HG03354 (cell line): Measurements from ENCODE around the gene SYPL1.

ENCODE experiments used
- ATAC-seq: cut with Tn5 transposase; IDR thresholded peaks from one replicate; pipeline ENCODE4 v1.9.1; 2021; ENCODE audit warnings: mild to moderate bottlenecking; ENCODE audit not compliant: unreplicated experiment, poor library complexity, severe bottlenecking

The SYPL1 gene

GRCh38 chr7:106124186-106124585, 12.1 kb upstream of the SYPL1 start:
- no peak for ATAC-seq

- no peak for ATAC-seq
Observed at GRCh38 chr7:106122713-106123112, 10.6 kb upstream of the SYPL1 start.

- no peak for ATAC-seq
Observed at GRCh38 chr7:106121189-106121810, 9.2 kb upstream of the SYPL1 start.

DNA sequence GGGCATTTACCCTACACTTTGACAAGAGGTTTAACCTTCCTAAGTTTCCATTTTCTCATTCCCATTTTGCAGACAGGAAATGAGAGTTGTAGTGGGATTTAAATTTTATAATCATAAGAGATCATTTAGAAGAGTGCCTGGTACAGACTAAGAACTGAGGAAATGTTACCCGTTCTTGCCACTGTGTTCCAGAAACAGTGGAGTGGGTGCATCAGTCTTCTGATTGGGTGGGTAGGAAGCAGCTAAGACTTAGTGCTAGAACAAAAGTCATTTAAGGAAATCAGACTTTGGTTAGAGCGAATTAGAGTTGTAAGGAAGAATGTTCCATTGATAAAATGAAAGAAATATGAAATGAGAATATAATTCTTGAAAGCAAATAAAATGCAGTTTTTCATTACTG, 8.4 kb upstream of the SYPL1 start:
- no peak for ATAC-seq

GRCh38 chr7:106119719-106120118, 7.6 kb upstream of the SYPL1 start:
- ATAC-seq, result no peak

GRCh38 chr7:106117786-106118544, 5.9 kb upstream of the SYPL1 start:
- no peak for ATAC-seq

- ATAC-seq, result no peak
Observed at GRCh38 chr7:106116161-106116704, 4.1 kb upstream of the SYPL1 start.

- ATAC-seq, result no peak
Observed at GRCh38 chr7:106114716-106115383, 2.7 kb upstream of the SYPL1 start.

DNA sequence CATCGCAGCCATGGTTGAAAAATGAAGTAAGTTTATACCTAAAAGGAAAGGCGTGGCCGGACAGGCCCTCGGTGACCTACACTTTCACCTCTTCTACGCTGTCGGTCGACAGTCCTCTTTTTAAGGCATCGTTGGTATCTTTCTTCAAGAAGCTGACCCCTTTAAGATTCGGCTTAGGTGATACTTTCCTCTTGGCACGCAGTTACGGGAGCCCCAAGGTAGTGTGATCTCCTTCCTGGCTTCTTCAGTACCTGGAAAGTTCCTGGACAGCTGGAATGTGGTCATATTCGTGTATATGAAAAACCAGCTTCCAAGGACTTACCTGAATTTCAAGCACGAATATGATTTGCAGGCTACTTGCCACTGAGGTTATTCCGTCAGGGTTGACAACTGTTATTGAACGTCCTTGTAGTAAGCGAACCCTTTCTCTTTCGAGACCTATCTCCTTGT, 885 bp upstream of the SYPL1 start:
- ATAC-seq, result no peak

- ATAC-seq, result peak; percentile 33
Observed at GRCh38 chr7:106111655-106112117, 426 bp downstream of the SYPL1 start.

DNA sequence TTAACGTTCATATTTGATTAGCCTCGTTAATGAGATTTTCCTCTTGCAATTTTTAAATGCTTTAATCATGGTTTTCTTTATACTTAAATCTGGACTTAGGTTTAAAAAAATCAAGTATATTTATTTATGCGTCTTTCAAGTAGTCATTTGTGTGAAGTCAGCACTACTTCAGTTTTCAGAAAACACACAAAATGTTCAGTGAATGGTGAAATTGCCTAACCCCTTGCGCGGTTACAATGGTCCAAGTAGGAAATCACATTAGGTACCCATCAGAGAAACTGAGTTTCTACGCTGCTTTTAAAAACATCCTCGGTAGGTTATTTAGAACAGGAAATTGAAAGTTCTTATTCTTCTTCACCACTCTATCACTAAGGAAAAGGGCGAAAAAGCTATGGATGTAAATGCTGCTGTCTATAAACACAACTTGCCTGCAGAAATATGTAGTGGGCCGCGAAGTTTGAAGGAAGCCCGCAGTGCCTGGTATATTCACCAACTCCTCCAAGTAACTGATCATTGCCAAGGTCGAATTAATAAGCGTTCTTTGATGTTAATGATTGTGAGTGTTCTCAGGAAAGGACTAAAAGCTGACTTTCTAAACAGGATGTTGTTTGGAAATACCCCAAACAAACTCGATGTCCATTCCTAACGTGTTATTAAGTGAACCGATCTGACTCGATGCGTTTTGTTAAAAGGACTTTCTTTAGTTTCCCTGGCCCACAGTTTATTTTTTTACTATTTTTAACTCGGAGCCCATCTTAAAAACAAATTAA, 1.0 kb downstream of the SYPL1 start:
- ATAC-seq, result no peak

DNA sequence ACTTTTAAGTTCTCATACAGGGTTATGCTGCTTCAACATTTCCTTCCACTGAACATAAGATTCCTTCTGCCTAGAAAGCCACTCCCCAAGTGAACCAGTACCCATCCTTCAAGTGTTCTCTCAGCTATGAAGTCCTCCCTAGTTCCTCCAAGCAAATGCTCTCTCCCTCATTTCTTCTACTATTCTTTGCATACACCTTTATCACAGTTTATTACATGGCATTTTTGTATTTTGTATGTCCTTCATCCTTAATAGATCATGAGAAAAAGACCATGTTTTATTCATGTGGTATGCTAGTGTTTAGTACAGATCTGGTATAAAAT, 1.9 kb downstream of the SYPL1 start:
- no peak for ATAC-seq

GRCh38 chr7:106109521-106110237, 2.4 kb downstream of the SYPL1 start:
- no peak for ATAC-seq

- ATAC-seq, result no peak
Observed at GRCh38 chr7:106108991-106109390, 3.1 kb downstream of the SYPL1 start.

DNA sequence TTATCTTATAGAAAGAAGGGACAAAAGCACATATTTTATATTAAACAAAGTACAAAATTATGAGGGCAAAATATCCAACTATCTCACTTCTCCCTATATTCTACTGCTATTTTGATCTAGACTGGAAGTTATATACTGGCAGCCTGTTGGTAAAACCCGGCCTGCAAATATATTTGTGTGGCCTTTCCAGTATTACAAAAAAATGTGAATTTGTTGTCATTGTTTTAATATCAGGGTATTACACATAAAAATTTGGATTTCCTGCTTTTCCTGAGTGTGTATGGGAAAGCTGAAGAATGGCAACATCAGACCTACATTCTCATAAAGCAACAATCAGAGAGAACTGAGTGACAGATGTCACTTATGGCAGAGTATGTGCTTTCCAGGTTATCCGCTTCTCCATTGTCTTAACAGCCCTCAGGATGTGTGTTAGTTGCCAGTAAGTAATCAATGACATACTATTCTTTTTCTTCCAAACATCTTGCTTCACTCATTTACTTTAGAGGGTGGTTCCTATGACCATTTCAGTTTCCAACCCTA, 7.3 kb downstream of the SYPL1 start:
- no peak for ATAC-seq

GRCh38 chr7:106102387-106102966, 9.6 kb downstream of the SYPL1 start:
- ATAC-seq, result no peak

DNA sequence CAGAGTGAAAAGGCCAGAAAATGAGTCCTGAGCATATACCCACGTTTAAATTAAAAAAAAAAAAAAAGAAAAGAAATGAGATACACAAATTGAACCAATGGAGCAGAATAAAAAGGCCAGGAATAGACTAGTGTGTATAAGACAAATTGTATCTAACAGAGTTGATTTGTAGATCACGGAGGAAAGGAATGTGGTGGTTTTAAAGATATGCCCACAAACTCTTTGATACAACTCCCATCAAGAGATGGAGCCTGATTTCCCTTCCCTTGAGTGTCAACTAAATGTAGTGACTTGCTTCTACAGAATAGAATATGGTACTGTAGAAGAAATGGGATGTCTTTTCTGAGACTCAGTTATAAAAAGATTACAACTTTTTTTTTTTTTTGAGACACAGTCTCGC, 10.4 kb downstream of the SYPL1 start:
- no peak for ATAC-seq

GRCh38 chr7:106100863-106101629, 11.1 kb downstream of the SYPL1 start:
- ATAC-seq, result no peak
